K562 (cell line): ENCODE results near the gene PCNX3. TPM values are rescaled to one million over a fixed set of nuclear protein-coding genes. Genes with fewer than 3 reads are reported as not detected.

ENCODE experiments used
- ATAC-seq: fragments of 200-7000 bp; cut with Tn5 transposase; 3 replicates; pipeline ENCODE4 v1.9.1; 2020; ENCODE audit warnings: moderate library complexity
- BruUV-seq: library from RNA; stranded (reverse); fragments of 400-500 nt; replicated peaks from 2 replicates; lab custom pipeline; 2021; lab: Mats Ljungman, UMichigan
- CTCF ChIA-PET: fragments of 300-600 bp; formaldehyde crosslinking; extraction: SDS; loops from one replicate; lab custom pipeline; 2021; ENCODE audit warnings: low intra/inter-chr PET ratio; lab: Yijun Ruan, JAX
- POLR2A ChIA-PET: fragments of 300-600, 350-650 bp; sonication (Branson Sonifier 250); formaldehyde crosslinking; extraction: SDS; loops from one replicate; lab custom pipeline; 2021; ENCODE audit warnings: antibody characterized with exemption, inconsistent platforms; lab: Yijun Ruan, JAX
- DNase-seq, 4 experiments: peaks; one replicate each; pipeline versions ENCODE4 v3.0.0 to v3.0.0-alpha.2; 2011 to 2018; ENCODE audit warnings: low spot score in 3 of 4, mixed read lengths in 3 of 4; ENCODE audit errors: extremely low read depth in 1 of 4
- FAIRE-seq: peaks from 2 replicates; lab custom pipeline; 2011; peaks lifted over from hg19 to GRCh38; lab: Jason Lieb, UNC
- H2AFZ ChIP-seq: 2 replicates; pipeline ENCODE4 v1.6.0; 2011; ENCODE audit warnings: low read depth, low read length, control low read depth, inconsistent platforms
- H3K27ac ChIP-seq: fragments of 200-600 bp; 3 replicates; pipeline ENCODE4 v1.8.0; 2011; ENCODE audit warnings: low read depth, mild to moderate bottlenecking, control low read depth, inconsistent platforms, low read length, moderate library complexity, mixed read lengths; ENCODE audit errors: extremely low read depth
- H3K27me3 ChIP-seq, 2 experiments: fragments of 300-600 bp in 1 of 2; 2 replicates in 1 of 2; 3 replicates in 1 of 2; pipeline versions ENCODE4 v1.6.0 to v1.8.0; 2011; ENCODE audit warnings: inconsistent platforms in 2 of 2, low read length in 2 of 2, mild to moderate bottlenecking in 1 of 2, mixed read lengths in 1 of 2, moderate library complexity in 1 of 2; ENCODE audit not compliant: control insufficient read depth in 2 of 2, insufficient read depth in 2 of 2
- H3K36me3 ChIP-seq: fragments of 300-600 bp; 3 replicates; pipeline ENCODE4 v1.8.0; 2011; ENCODE audit warnings: mild to moderate bottlenecking, low read length, inconsistent platforms; ENCODE audit not compliant: control insufficient read depth, insufficient read depth
- H3K4me1 ChIP-seq, 2 experiments: fragments of 200-600 bp in 1 of 2; replicated peaks in 1 of 2; 2 replicates in 1 of 2; 3 replicates in 1 of 2; pipeline versions ENCODE4 v1.5.1 to v1.8.0; 2011; ENCODE audit warnings: inconsistent platforms in 2 of 2, low read length in 2 of 2, mild to moderate bottlenecking in 1 of 2, mixed read lengths in 1 of 2, moderate library complexity in 1 of 2; ENCODE audit not compliant: control insufficient read depth in 2 of 2, insufficient read depth in 2 of 2
- H3K4me2 ChIP-seq: 2 replicates; pipeline ENCODE4 v1.6.1; 2011; ENCODE audit warnings: low read length, control low read depth, inconsistent platforms, mixed read lengths; ENCODE audit not compliant: insufficient read depth
- H3K4me3 ChIP-seq: fragments of 200-600 bp; sonication (generic), shearing (Covaris generic); 2 replicates; pipeline ENCODE4 v1.5.1; 2016; ENCODE audit warnings: control low read depth, inconsistent platforms
- H3K79me2 ChIP-seq: fragments of 200-600 bp; 3 replicates; pipeline ENCODE4 v1.8.0; 2011; ENCODE audit warnings: low read length, inconsistent platforms; ENCODE audit not compliant: control insufficient read depth, insufficient read depth
- H3K9ac ChIP-seq, 2 experiments: 2 replicates each; pipeline versions ENCODE4 v1.6.0 to v1.6.1; 2011; ENCODE audit warnings: low read depth in 2 of 2, low read length in 2 of 2, control low read depth in 1 of 2, inconsistent platforms in 1 of 2, mild to moderate bottlenecking in 1 of 2, mixed read lengths in 1 of 2; ENCODE audit not compliant: insufficient read depth in 1 of 2
- H3K9me1 ChIP-seq: one replicate; pipeline ENCODE4 v1.6.0; 2011; ENCODE audit warnings: inconsistent platforms, mild to moderate bottlenecking, low read length, moderate library complexity; ENCODE audit not compliant: control insufficient read depth, insufficient read depth
- H3K9me3 ChIP-seq: replicated peaks from 2 replicates; pipeline ENCODE4 v1.5.1; 2011; ENCODE audit warnings: low read depth, low read length, inconsistent platforms; ENCODE audit not compliant: control insufficient read depth, insufficient read depth
- H4K20me1 ChIP-seq: replicated peaks from 2 replicates; pipeline ENCODE4 v1.6.1; 2011; ENCODE audit warnings: low read length, inconsistent platforms, mixed read lengths; ENCODE audit not compliant: control insufficient read depth, insufficient read depth
- POLR2G ChIP-seq: fragments of 200-400 bp; formaldehyde crosslinking; IDR thresholded peaks from 2 replicates; pipeline ENCODE4 v1.6.1; 2017; ENCODE audit warnings: low read depth, mild to moderate bottlenecking, antibody characterized with exemption, low read length, moderate library complexity
- RBFOX2 ChIP-seq: fragments of 200-400 bp; formaldehyde crosslinking; IDR thresholded peaks from 2 replicates; pipeline ENCODE4 v1.6.1; 2017; ENCODE audit warnings: low read depth, mild to moderate bottlenecking, low read length, moderate library complexity
- ZFP30 ChIP-seq: fragments of 250-450 bp; sonication (Bioruptor Pico); IDR thresholded peaks from 2 replicates; pipeline ENCODE4 v1.8.0; 2022; ENCODE audit warnings: moderate library complexity, mild to moderate bottlenecking, inconsistent platforms, borderline replicate concordance
- WGBS: fragments of 100-300 bp; shearing (Covaris generic); methylation state at CpG from one replicate; pipeline ENCODE4 v1.1.6; 2016; ENCODE audit warnings: low coverage, mixed read lengths; ENCODE audit not compliant: insufficient coverage; ENCODE audit errors: missing lambda C conversion rate; 5-methylcytosine and 5-hydroxymethylcytosine counted together
- in situ Hi-C: fragments of 300-500 bp; cut with MboI; formaldehyde crosslinking; loops from 4 replicates; pipeline ENCODE4 v1.15.0; 2018; ENCODE audit warnings: inconsistent platforms, mixed read lengths
- intact Hi-C: fragments of 100-400 bp; cut with micrococcal nuclease; formaldehyde crosslinking; loops from 2 replicates; pipeline ENCODE4 v1.14.2; 2022
- polyA plus RNA-seq, 8 experiments: library from polyadenylated mRNA; depleted of rRNA in 4 of 8; stranded (reverse) in 5 of 8; unstranded in 3 of 8; fragments of >200 nt; fragmentation: Nextera tagmentation in 2 of 8; fragmentation: Illumina TruSeq in 1 of 8; extraction: Ambion mirVana in 2 of 8; extraction: Trizol in 1 of 8; gene quantifications; 2 replicates each; pipeline versions ENCODE4 v1.2.1 to v1.2.3, GENCODE V29; 2011 to 2014; ENCODE audit warnings: inconsistent platforms in 1 of 8, missing spikeins in 1 of 8
- total RNA-seq, 7 experiments: library from RNA; depleted of rRNA in 6 of 7; stranded (reverse); fragments of >200 nt in 6 of 7; fragmentation: Illumina TruSeq in 2 of 7; extraction: Trizol in 2 of 7; gene quantifications; 2 replicates each; pipeline versions ENCODE4 v1.2.1 to v1.2.3, GENCODE V29; 2011 to 2021; ENCODE audit warnings: low replicate concordance in 1 of 7

PCNX3 gene
- total and polyA plus RNA-seq, 9 of the 15 experiments (the other 6 are each of a cell fraction or from before 2014, with no cell fraction given) = 0.11 to 47.8 (median 12.8) TPM

- Histone ChIP-seq H3K36me3 (peaks cover 80% of the 10 kb centered on the region), H3K4me1 (peaks cover 16 to 23% of the 10 kb centered on the region in 2 experiments), H3K27me3 (no peaks in the 10 kb centered on the region), H3K9me1 (peaks cover 5% of the 10 kb centered on the region), H3K9me3 (no peaks in the 10 kb centered on the region), H3K27ac (no peak overlapping the region), H3K79me2 (peaks cover 25% of the 10 kb centered on the region), H3K4me3 (no peak overlapping the region), H4K20me1 (0 out of 2 replicates have a peak, but pooled peaks cover 4% of the 10 kb centered on the region), H3K4me2 (no peak overlapping the region), H2AFZ (no peak overlapping the region), H3K9ac (peak overlapping the region in 1 of 2 experiments; percentile 65; a peak in 1 of 4 replicates)
- 94% methylated on average over 18 of the region's 21 CpGs for WGBS
- in situ Hi-C loops (no loop called here), intact Hi-C loops (no loop called here)
- ATAC-seq = no peak
- POLR2A ChIA-PET = interaction anchor here (0.6 to 1.1 kb wide), 8 partner anchors 9 to 88 kb away, joined by 3 to 5 read pairs (median 3); partner anchors contain the start of gene ZNRD2
- TF ChIP-seq POLR2G (peak; percentile 37; the same call in 1 of the 2 replicates), RBFOX2 (peak; percentile 55), ZFP30 (CRISPR knock-in tag) (no peak)
- no TSS peak for BruUV-seq
- CTCF ChIA-PET = no interaction called here
- no peak for DNase-seq
- no peak for FAIRE-seq
These were observed 42.8 kb downstream of the PCNX3 start for GRCh38 chr11:65658174-65659021.
